WTC11 (cell line): ENCODE data around the gene CHRM4.

ENCODE experiments used
- ATF6 ChIP-seq: sonication (generic); formaldehyde crosslinking; IDR thresholded peaks from 2 replicates; pipeline ENCODE4 v1.8.1; 2023; ENCODE audit warnings: mild to moderate bottlenecking, missing genetic modification reagents
- CBFB ChIP-seq: sonication (generic); formaldehyde crosslinking; IDR thresholded peaks from 2 replicates; pipeline ENCODE4 v1.8.1; 2022; ENCODE audit warnings: mild to moderate bottlenecking, low read depth, missing genetic modification reagents
- CREB1 ChIP-seq: sonication (generic); formaldehyde crosslinking; IDR thresholded peaks from 2 replicates; pipeline ENCODE4 v1.8.0; 2023; ENCODE audit warnings: mild to moderate bottlenecking, missing genetic modification reagents
- CREM ChIP-seq: sonication (generic); formaldehyde crosslinking; IDR thresholded peaks from 2 replicates; pipeline ENCODE4 v1.8.1; 2022; ENCODE audit warnings: mild to moderate bottlenecking, missing genetic modification reagents, moderate library complexity
- CTCF ChIP-seq: fragments of 200-600 bp; IDR thresholded peaks from 2 replicates; pipeline ENCODE4 v1.8.0; 2022; ENCODE audit warnings: antibody characterized with exemption
- ESRRA ChIP-seq: sonication (generic); formaldehyde crosslinking; IDR thresholded peaks from 2 replicates; pipeline ENCODE4 v1.8.1; 2022; ENCODE audit warnings: mild to moderate bottlenecking, missing genetic modification reagents, borderline replicate concordance
- GABPB1 ChIP-seq: sonication (generic); formaldehyde crosslinking; IDR thresholded peaks from 2 replicates; pipeline ENCODE4 v1.8.1; 2023; ENCODE audit warnings: mild to moderate bottlenecking, missing genetic modification reagents
- HMGXB4 ChIP-seq: sonication (generic); formaldehyde crosslinking; IDR thresholded peaks from 2 replicates; pipeline ENCODE4 v1.8.1; 2023; ENCODE audit warnings: mild to moderate bottlenecking, moderate library complexity, missing genetic modification reagents
- JUN ChIP-seq: sonication (generic); formaldehyde crosslinking; IDR thresholded peaks from 2 replicates; pipeline ENCODE4 v1.8.0; 2023; ENCODE audit warnings: mild to moderate bottlenecking, missing genetic modification reagents
- MAX ChIP-seq: sonication (generic); formaldehyde crosslinking; IDR thresholded peaks from 2 replicates; pipeline ENCODE4 v1.8.0; 2022; ENCODE audit warnings: mild to moderate bottlenecking, missing genetic modification reagents
- MXD4 ChIP-seq: fragments of 250-450 bp; sonication (Bioruptor Pico); IDR thresholded peaks from 2 replicates; pipeline ENCODE4 v1.8.0; 2021; ENCODE audit warnings: mild to moderate bottlenecking, moderate library complexity, borderline replicate concordance
- SMAD3 ChIP-seq: sonication (generic); formaldehyde crosslinking; IDR thresholded peaks from 2 replicates; pipeline ENCODE4 v1.8.0; 2022; ENCODE audit warnings: missing genetic modification reagents, mild to moderate bottlenecking, borderline replicate concordance
- STAT6 ChIP-seq: sonication (generic); formaldehyde crosslinking; conservative IDR thresholded peaks from 2 replicates; pipeline ENCODE4 v1.8.1; 2023; ENCODE audit warnings: mild to moderate bottlenecking, low read depth, missing genetic modification reagents, moderate library complexity
- ZBTB43 ChIP-seq: sonication (generic); formaldehyde crosslinking; IDR thresholded peaks from 2 replicates; pipeline ENCODE4 v1.8.1; 2023; ENCODE audit warnings: mild to moderate bottlenecking, missing genetic modification reagents

- no peak for TF ChIP-seq MXD4 (CRISPR knock-in tag)
- no peak for TF ChIP-seq HMGXB4 (CRISPR knock-in tag)
- no peak for TF ChIP-seq SMAD3 (CRISPR knock-in tag)
- TF ChIP-seq CREB1 (CRISPR knock-in tag) = no peak
- no peak for TF ChIP-seq MAX
- no peak for TF ChIP-seq CREM (CRISPR knock-in tag)
- no peak for TF ChIP-seq CTCF
- no peak for TF ChIP-seq JUN (CRISPR knock-in tag)
- no peak for TF ChIP-seq CBFB (CRISPR knock-in tag)
- no peak for TF ChIP-seq ZBTB43 (CRISPR knock-in tag)
- no peak for TF ChIP-seq STAT6 (CRISPR knock-in tag)
- no peak for TF ChIP-seq ATF6 (CRISPR knock-in tag)
- TF ChIP-seq ESRRA (CRISPR knock-in tag) = no peak
- no peak for TF ChIP-seq GABPB1
Observed at GRCh38 chr11:46386005-46386578, 5.5 kb downstream of the CHRM4 start.
